GM18508 (cell line): ENCODE measurements around the gene IL36A.

Source experiments
- ATAC-seq: cut with Tn5 transposase; IDR thresholded peaks from one replicate; pipeline ENCODE4 v1.9.1; 2021; ENCODE audit warnings: moderate number of reproducible peaks; ENCODE audit not compliant: insufficient read depth, unreplicated experiment

IL36A gene

GRCh38 chr2:113041871-113042270, 36.6 kb downstream of the IL36A start:
- ATAC-seq, result no peak

GRCh38 chr2:113046465-113046864, 41.2 kb downstream of the IL36A start:
- no peak for ATAC-seq

GRCh38 chr2:113050921-113051895, 45.9 kb downstream of the IL36A start:
- ATAC-seq, result no peak

- no peak for ATAC-seq
Measured at GRCh38 chr2:113052396-113052917, 47.2 kb downstream of the IL36A start, which contains the start of gene IL36B. IL36B (minus strand) TSS chr2:113052867.

GRCh38 chr2:113053666-113054065, 48.4 kb downstream of the IL36A start:
- ATAC-seq, result no peak

GRCh38 chr2:113054066-113054465, 48.8 kb downstream of the IL36A start:
- ATAC-seq, result no peak

- ATAC-seq, result no peak
Measured at GRCh38 chr2:113056521-113056920, 51.3 kb downstream of the IL36A start.

GRCh38 chr2:113057117-113057516, 51.9 kb downstream of the IL36A start:
- ATAC-seq, result no peak
